ENCODE data around the gene SCAND1. TPM values are rescaled to one million over a fixed set of nuclear protein-coding genes. Genes with fewer than 3 reads are reported as not detected.

Gene SCAND1
- total and polyA plus RNA-seq, 3 donors from 2014 or later, result 45.4 to 136 (median 120) TPM

- Histone ChIP-seq H3K4me1 (no peaks in the 10 kb centered on the region), H3K9me3 (no peaks in the 10 kb centered on the region), H3K27ac (no peak overlapping the region), H3K36me3 (ENCODE audit: low read depth, missing control alignments) (no peaks in the 10 kb centered on the region), H3K27me3 (no peaks in the 10 kb centered on the region), H3K4me3 (no peak overlapping the region)
- no peak for TF ChIP-seq CTCF (IDR thresholded peaks at IDR 0.05)
- no peak for DNase-seq
- WGBS, 2 donors, result 92 to 95% methylated on average over 2 of the region's 2 CpGs
- intact Hi-C loops (cut with DNase I; ENCODE audit: low total_unique reads), result no loop called here
Observed at GRCh38 chr20:35985806-35986205, 31.5 kb upstream of the SCAND1 start.

DNA sequence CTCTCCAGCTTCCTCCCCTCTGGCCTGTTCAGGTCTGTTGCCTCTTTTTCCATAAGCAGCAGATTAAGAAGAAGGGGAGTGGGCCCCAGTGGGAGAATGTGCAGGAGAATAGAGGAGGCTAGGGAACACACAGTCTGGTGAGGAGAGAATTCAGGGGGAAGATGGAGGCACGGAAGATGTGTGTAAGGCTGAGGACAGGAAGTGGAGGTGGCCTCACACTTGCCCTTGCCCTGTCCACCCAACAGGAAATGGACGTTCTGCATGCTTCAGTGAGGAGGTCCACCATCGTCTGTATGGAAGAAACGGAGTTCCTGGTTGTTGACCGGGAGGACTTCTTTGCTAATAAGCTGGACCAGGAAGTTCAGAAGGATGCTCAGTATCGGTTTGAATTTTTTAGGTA, 30.1 kb upstream of the SCAND1 start:
- Histone ChIP-seq H3K4me3 (no peak overlapping the region), H3K9me3 (no peaks in the 10 kb centered on the region), H3K4me1 (no peaks in the 10 kb centered on the region), H3K36me3 (ENCODE audit: low read depth, missing control alignments) (no peaks in the 10 kb centered on the region), H3K27me3 (no peaks in the 10 kb centered on the region), H3K27ac (no peak overlapping the region)
- 72 to 79% methylated on average over 6 of the region's 6 CpGs for WGBS, 2 donors
- TF ChIP-seq CTCF (IDR thresholded peaks at IDR 0.05) (no peak), POLR2A (IDR thresholded peaks at IDR 0.05) (no peak)
- intact Hi-C loops (cut with DNase I; ENCODE audit: low total_unique reads), result no loop called here
- DNase-seq, result no peak

- Histone ChIP-seq H3K4me1 (no peaks in the 10 kb centered on the region), H3K9me3 (no peaks in the 10 kb centered on the region), H3K27me3 (no peaks in the 10 kb centered on the region), H3K4me3 (no peak overlapping the region), H3K36me3 (ENCODE audit: low read depth, missing control alignments) (no peaks in the 10 kb centered on the region), H3K27ac (no peak overlapping the region)
- TF ChIP-seq POLR2A (IDR thresholded peaks at IDR 0.05), result no peak
- no peak for TF ChIP-seq CTCF (IDR thresholded peaks at IDR 0.05)
- no peak for DNase-seq
- WGBS, 2 donors, result 78 to 81% methylated on average over 3 of the region's 3 CpGs
- intact Hi-C loops (cut with DNase I; ENCODE audit: low total_unique reads), result no loop called here
Observed at GRCh38 chr20:35981969-35982368, 27.7 kb upstream of the SCAND1 start.

DNA sequence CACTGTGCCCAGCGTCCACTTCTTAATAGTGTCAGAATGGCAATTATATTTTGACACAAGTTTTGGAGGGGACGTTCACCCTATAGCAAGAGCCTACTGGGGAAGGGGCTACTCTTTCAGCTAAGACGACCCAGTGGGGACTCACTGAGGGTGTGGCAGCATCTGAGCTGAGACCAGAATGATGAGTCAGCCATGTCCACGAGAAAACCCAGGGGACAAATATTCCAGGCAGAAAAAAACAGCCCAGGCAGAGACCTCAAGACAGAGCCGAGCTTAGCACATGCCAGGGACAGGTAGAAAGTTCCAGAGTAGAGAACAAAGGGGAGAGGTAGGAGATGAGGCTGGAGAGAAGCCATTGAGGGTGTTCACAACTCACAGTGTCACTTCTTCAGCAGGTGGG, 25.2 kb upstream of the SCAND1 start:
- WGBS, 2 donors, result 69 to 85% methylated on average over 5 of the region's 5 CpGs
- no peak for DNase-seq
- no peak for TF ChIP-seq CTCF (IDR thresholded peaks at IDR 0.05)
- TF ChIP-seq POLR2A (IDR thresholded peaks at IDR 0.05), result no peak
- H3K36me3 ChIP-seq (ENCODE audit: low read depth, missing control alignments), result no peaks in the 10 kb centered on the region
- intact Hi-C loops (cut with DNase I; ENCODE audit: low total_unique reads), result no loop called here
- H3K27me3 ChIP-seq, result no peaks in the 10 kb centered on the region
- no peak overlapping the region for H3K27ac ChIP-seq
- no peaks in the 10 kb centered on the region for H3K9me3 ChIP-seq
- no peak overlapping the region for H3K4me3 ChIP-seq
- H3K4me1 ChIP-seq, result no peaks in the 10 kb centered on the region

GRCh38 chr20:35978041-35978513, 23.8 kb upstream of the SCAND1 start:
- no peaks in the 10 kb centered on the region for H3K9me3 ChIP-seq
- H3K27ac ChIP-seq, result no peak overlapping the region
- intact Hi-C loops (cut with DNase I; ENCODE audit: low total_unique reads), result no loop called here
- TF ChIP-seq POLR2A (IDR thresholded peaks at IDR 0.05), result no peak
- no peak for TF ChIP-seq CTCF (IDR thresholded peaks at IDR 0.05)
- no peaks in the 10 kb centered on the region for H3K4me1 ChIP-seq
- DNase-seq, result no peak
- H3K27me3 ChIP-seq, result no peaks in the 10 kb centered on the region
- H3K4me3 ChIP-seq, result no peak overlapping the region
- WGBS, 2 donors, result 86 to 91% methylated on average over 9 of the region's 9 CpGs
- no peaks in the 10 kb centered on the region for H3K36me3 ChIP-seq (ENCODE audit: low read depth, missing control alignments)

Data from testis (tissue), 3 donors.